NCI-H446 (cell line): ENCODE results near the gene VPS35L.

ENCODE experiments used
- DNase-seq, 2 experiments: peaks; one replicate each; lab custom pipeline; 2025; lab: John Stamatoyannopoulos, UW

The VPS35L gene

DNA sequence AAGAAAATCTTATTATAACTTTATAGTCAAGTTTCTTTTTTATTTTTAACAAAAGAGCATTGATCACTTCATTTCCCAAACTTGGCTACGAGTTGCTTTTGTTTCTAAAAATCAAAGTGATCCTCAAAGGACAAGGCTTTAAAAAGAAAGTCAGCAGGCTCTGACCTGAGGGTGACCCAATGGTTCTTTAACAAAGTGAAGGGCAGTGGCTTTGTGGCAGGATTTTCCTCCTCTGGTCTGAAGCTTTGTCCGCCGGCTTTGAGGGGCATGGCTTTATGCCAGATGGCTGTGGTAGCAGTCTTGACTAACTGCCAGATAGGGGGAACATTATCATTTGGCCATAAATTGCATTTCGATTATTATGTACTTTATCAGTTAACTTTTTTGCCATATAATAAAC, 191.1 kb downstream of the VPS35L start:
- DNase-seq = no peak

DNA sequence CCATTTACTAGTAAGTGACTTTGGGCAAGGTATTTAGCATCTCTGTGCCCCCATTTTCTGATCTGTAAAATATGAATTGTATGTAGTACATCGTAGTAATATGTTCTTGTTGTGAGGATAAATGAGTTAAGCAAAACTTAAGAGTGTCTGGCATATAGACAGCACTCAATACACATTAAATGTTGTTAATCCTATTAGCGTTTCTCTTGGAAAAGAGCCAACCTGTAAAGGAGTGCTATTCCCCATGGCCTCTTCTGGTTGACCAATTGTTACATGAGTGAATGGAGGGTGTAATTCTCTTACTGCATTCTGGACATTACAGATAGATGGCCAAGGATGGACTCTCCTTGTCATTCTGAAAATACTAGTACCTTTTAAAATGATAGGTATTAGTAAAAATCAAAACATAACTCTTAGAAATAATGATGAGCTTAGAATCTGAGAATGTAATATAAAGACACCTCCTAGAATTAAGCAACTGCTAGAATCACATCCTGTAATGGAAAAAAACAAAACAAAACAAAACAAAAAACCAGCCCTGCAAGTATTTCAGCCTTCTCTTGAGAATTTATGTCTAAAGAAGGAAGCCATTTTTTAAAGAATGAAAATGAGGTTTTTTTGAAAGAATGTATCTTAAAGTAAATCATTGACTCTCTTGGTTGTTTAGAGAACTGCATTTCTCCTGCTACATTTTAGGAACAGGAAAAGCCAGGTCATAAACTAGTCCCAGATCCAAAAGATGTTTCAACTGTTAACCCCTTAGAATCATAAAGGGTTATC, 193.1 kb downstream of the VPS35L start:
- peak in 1 of 2 experiments; percentile 19 for DNase-seq

DNA sequence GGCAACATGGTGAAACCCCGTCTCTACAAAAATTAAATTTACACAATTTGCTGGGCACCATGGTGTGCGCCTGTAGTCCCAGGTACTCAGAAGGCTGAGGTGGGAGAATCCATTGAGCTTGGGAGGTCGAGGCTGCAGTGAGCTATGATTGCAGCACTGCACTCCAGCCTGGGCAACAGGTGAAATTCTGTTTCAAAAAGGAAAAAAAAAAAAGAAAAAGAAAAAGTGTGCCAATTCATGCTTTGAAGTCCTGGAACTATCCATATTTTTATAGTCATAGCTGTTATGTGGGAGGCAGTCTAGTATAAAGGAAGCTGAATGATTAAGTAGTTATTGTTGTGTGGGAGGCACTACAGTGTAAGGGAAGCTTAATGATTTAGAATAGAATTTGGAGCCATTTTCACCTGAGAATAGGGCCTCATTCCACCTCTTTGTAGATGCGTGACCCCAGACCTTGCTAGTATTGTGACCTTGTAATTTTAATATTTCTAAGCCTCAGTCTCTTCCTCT, 194.1 kb downstream of the VPS35L start:
- DNase-seq = no peak
